HG03039 (cell line): ENCODE results near the gene RHBDF2.

Experiments used
- ATAC-seq: cut with Tn5 transposase; IDR thresholded peaks from one replicate; pipeline ENCODE4 v1.9.1; 2021; ENCODE audit warnings: mild to moderate bottlenecking, moderate library complexity; ENCODE audit not compliant: unreplicated experiment

Gene RHBDF2

GRCh38 chr17:76484228-76484725 lies 16.9 kb downstream of the RHBDF2 start:
- ATAC-seq = no peak

- peak; percentile 49 for ATAC-seq
Observed at GRCh38 chr17:76481071-76481655, 20.1 kb downstream of the RHBDF2 start.

- ATAC-seq = no peak
Observed at GRCh38 chr17:76480632-76481031, 20.6 kb downstream of the RHBDF2 start.

- no peak for ATAC-seq
Observed at GRCh38 chr17:76479515-76480060, 21.6 kb downstream of the RHBDF2 start.

GRCh38 chr17:76478730-76479514 lies 22.3 kb downstream of the RHBDF2 start:
- ATAC-seq = no peak

- no peak for ATAC-seq
Observed at GRCh38 chr17:76478097-76478496, 23.1 kb downstream of the RHBDF2 start.

- no peak for ATAC-seq
Observed at GRCh38 chr17:76477576-76477975, 23.6 kb downstream of the RHBDF2 start.

- no peak for ATAC-seq
Observed at GRCh38 chr17:76476736-76477135, 24.5 kb downstream of the RHBDF2 start.

GRCh38 chr17:76475302-76475701 lies 25.9 kb downstream of the RHBDF2 start:
- ATAC-seq = no peak

- no peak for ATAC-seq
Observed at GRCh38 chr17:76474894-76475293, 26.3 kb downstream of the RHBDF2 start.

- ATAC-seq = no peak
Observed at GRCh38 chr17:76474238-76474637, 27.0 kb downstream of the RHBDF2 start.

GRCh38 chr17:76473541-76473985 lies 27.7 kb downstream of the RHBDF2 start:
- ATAC-seq = no peak

- no peak for ATAC-seq
Observed at GRCh38 chr17:76472726-76473125, 28.5 kb downstream of the RHBDF2 start.

GRCh38 chr17:76472258-76472645 lies 29.0 kb downstream of the RHBDF2 start:
- ATAC-seq = no peak

- ATAC-seq = no peak
Observed at GRCh38 chr17:76471498-76472257, 29.5 kb downstream of the RHBDF2 start.

- ATAC-seq = no peak
Observed at GRCh38 chr17:76469991-76470739, 31.1 kb downstream of the RHBDF2 start.

GRCh38 chr17:76469076-76469990 lies 31.9 kb downstream of the RHBDF2 start:
- no peak for ATAC-seq

GRCh38 chr17:76468634-76469010 lies 32.6 kb downstream of the RHBDF2 start:
- ATAC-seq = no peak

GRCh38 chr17:76467809-76468633 lies 33.2 kb downstream of the RHBDF2 start:
- ATAC-seq = no peak
